Activated CD8-positive, alpha-beta memory T cell treated with anti-CD3 and anti-CD28 coated beads, Interleukin-2, amount 10 ng/mL, durations not matched to agents 7 days and 5 days (primary cell): ENCODE data around the gene XDH. TPM values are rescaled to one million over a fixed set of nuclear protein-coding genes. Genes with fewer than 3 reads are reported as not detected.

ENCODE experiments used
- ATAC-seq: fragments of 150-1000 bp; cut with Tn5 transposase; one replicate; pipeline ENCODE4 v1.10.0; 2021; ENCODE audit warnings: moderate library complexity
- CTCF ChIA-PET: fragments of 350-600 bp; sonication (Branson Sonifier 250); formaldehyde crosslinking; loops from one replicate; lab custom pipeline; 2021; ENCODE audit warnings: antibody characterized with exemption; lab: Charles Lee
- DNase-seq: peaks from one replicate; pipeline ENCODE4 v3.0.0-alpha.2; 2020
- H3K27ac Mint-ChIP-seq: one replicate; pipeline ENCODE4 v1.8.0; 2021; ENCODE audit warnings: mild to moderate bottlenecking, mixed read lengths
- H3K27me3 Mint-ChIP-seq: one replicate; pipeline ENCODE4 v1.8.0; 2021; ENCODE audit warnings: mixed read lengths
- H3K36me3 Mint-ChIP-seq: one replicate; pipeline ENCODE4 v1.8.0; 2021; ENCODE audit warnings: mild to moderate bottlenecking, mixed read lengths
- H3K4me1 Mint-ChIP-seq: one replicate; pipeline ENCODE4 v1.8.0; 2021; ENCODE audit warnings: mixed read lengths
- H3K4me3 Mint-ChIP-seq: one replicate; pipeline ENCODE4 v1.8.0; 2021; ENCODE audit warnings: mild to moderate bottlenecking, moderate library complexity, mixed read lengths
- H3K9me3 Mint-ChIP-seq: one replicate; pipeline ENCODE4 v1.8.0; 2022; ENCODE audit warnings: low read depth, mixed read lengths
- total RNA-seq, 2 experiments: library from RNA; stranded (reverse); gene quantifications; one replicate each; pipeline ENCODE4 v1.2.3, GENCODE V29; 2021

XDH gene
- total RNA-seq, 2 experiments from 2014 or later, result 0.41 TPM; not detected in 1

DNA sequence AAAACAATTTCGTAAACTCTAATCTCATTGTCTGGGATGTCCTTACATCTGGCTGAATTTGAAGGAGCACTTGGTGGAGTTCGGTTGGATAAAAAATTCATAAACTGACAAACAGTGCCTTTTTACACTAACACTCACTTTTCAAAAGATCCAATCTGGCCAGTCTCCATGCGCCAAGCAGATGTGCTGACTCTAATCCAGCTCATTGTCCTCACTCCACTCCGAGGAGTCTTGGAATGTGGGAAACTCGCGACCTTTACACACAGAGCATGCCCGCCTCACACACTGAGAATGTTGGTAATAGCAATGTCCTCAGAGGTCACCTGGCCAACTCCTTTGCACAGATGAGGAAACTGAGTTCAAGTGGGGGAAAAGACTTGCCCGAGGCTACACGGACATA, 66.8 kb downstream of the XDH start:
- Mint-ChIP-seq H3K4me1 (peaks cover 5% of the 10 kb centered on the region), H3K4me3 (no peak overlapping the region), H3K9me3 (no peaks in the 10 kb centered on the region), H3K36me3 (no peaks in the 10 kb centered on the region), H3K27ac (no peak overlapping the region), H3K27me3 (peaks cover 18% of the 10 kb centered on the region)
- CTCF ChIA-PET, result no interaction called here
- no peak for DNase-seq
- ATAC-seq, result no peak

DNA sequence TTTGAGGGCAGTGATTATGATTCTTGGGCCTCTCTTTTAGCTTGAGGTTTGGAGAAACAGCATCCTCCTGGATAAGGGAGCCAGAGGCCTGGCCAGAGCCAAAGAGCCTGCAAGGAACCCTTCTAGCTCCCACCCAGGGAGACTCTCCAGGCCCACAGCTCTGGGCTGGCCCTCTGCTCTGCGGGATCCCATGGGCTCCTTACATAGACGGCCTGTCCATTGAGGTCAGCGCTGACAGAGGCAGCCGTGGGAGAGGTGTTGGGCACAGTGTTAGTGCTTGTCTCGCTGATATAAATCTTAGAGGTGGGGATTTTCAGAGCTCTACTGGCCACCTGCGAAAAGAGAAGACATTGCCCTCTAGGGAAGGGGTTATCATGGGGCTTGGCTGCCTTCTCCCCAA, 67.2 kb downstream of the XDH start:
- CTCF ChIA-PET, result no interaction called here
- H3K36me3 Mint-ChIP-seq, result no peaks in the 10 kb centered on the region
- H3K27me3 Mint-ChIP-seq, result peaks cover 14% of the 10 kb centered on the region

DNA sequence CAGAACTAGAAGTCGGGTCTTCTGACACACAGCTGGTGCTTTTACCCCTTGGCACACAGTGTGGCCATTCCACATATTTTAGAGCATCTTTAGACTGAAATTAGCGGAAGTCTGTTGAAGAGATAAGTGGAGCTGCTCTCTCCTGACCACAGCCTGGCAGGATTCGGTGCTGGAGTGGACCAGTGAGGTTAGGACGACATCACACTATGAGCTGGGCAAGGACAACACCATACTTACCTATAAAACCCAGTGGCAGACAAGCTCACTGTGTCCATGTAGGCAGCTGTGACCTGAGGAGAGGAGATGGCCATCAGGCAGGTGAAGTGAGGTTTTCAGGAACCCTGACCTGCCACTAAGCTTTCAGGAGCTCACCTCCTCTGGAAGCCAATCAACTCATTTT, 70.1 kb downstream of the XDH start:
- Mint-ChIP-seq H3K4me1 (no peaks in the 10 kb centered on the region), H3K27me3 (no peaks in the 10 kb centered on the region), H3K4me3 (no peak overlapping the region), H3K9me3 (no peaks in the 10 kb centered on the region), H3K36me3 (no peaks in the 10 kb centered on the region), H3K27ac (no peak overlapping the region)
- CTCF ChIA-PET, result interaction anchor here (1.2 kb wide), 1 partner anchor 11 kb away, joined by 5 read pairs; no protein-coding TSS in a partner anchor
- DNase-seq, result no peak
- no peak for ATAC-seq

More for the DNA sequence above, 67.2 kb downstream of the XDH start:
- Mint-ChIP-seq H3K4me1 (peaks cover 3% of the 10 kb centered on the region), H3K9me3 (no peaks in the 10 kb centered on the region), H3K27ac (no peak overlapping the region), H3K4me3 (no peak overlapping the region)
- no peak for DNase-seq
- no peak for ATAC-seq

DNA sequence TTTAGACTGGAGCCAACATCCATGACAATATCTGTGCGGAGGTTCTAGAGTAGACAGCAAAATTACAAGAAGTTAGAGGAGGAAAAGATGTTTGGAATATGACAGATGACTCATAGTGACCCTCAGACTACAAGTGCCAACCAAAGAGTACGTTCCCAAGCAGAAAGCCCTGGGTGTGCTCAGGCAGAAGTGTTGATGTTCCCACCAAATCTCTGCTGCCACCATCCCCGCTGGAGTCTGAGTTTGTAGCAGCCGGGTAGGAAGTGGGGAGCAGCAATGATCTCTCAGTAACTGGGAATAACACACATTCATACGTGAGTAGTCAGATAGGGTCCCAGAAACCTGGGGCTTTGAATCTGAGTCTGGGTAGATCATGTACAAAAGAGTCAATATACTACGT, 73.2 kb downstream of the XDH start:
- Mint-ChIP-seq H3K27me3 (no peaks in the 10 kb centered on the region), H3K9me3 (no peaks in the 10 kb centered on the region), H3K27ac (no peak overlapping the region), H3K4me1 (no peaks in the 10 kb centered on the region), H3K36me3 (no peaks in the 10 kb centered on the region), H3K4me3 (no peak overlapping the region)
- DNase-seq (no peak), ATAC-seq (no peak)
- CTCF ChIA-PET, result no interaction called here

DNA sequence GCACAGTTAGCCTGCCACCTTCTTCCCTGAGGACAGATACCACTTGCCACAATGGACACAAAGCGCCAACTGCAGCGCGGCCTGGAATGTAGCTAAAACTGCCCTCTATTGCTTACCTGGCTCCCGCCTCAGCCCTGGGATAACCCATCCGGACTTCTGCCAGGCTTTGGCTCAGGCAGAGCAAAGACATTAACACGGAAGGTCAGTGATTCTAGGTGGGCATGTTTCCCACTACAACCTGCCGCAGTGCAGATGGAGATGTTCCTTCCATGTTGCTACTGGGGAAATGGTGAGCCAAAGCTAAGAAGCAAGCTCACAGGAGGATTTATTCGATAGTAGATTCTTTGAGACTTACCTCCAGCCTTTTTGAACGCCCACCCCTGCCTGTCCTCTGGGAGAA, 74.8 kb downstream of the XDH start:
- H3K9me3 Mint-ChIP-seq, result no peaks in the 10 kb centered on the region
- H3K4me1 Mint-ChIP-seq, result no peaks in the 10 kb centered on the region
- no peak overlapping the region for H3K4me3 Mint-ChIP-seq
- DNase-seq (no peak), ATAC-seq (no peak)
- H3K27ac Mint-ChIP-seq, result no peak overlapping the region
- CTCF ChIA-PET, result no interaction called here
- H3K27me3 Mint-ChIP-seq, result peaks cover 2% of the 10 kb centered on the region
- no peaks in the 10 kb centered on the region for H3K36me3 Mint-ChIP-seq

DNA sequence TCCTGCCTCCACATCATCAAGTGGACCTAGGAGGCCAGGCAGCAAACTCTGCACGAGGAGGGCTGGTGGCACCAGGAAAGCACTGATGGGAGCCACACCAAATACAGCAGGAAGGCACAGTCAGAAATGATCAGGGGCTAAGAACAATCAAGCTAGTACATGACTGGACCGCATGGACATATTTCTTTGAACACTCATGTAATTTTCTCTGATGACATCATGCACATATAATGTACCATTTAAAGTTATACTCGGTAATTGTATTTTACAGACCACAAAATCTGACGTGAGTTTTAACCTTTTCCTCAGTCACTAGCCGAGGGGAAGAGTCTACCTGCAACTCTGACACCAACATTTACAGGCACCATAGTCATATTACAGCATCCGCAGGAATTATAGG, 76.7 kb downstream of the XDH start:
- Mint-ChIP-seq H3K4me1 (no peaks in the 10 kb centered on the region), H3K36me3 (no peaks in the 10 kb centered on the region), H3K4me3 (no peak overlapping the region), H3K27me3 (peaks cover 9% of the 10 kb centered on the region), H3K27ac (no peak overlapping the region), H3K9me3 (no peaks in the 10 kb centered on the region)
- DNase-seq, result no peak
- no peak for ATAC-seq
- CTCF ChIA-PET, result interaction anchor here (1.2 kb wide), 1 partner anchor 626 kb away, joined by 3 read pairs; no protein-coding TSS in a partner anchor

DNA sequence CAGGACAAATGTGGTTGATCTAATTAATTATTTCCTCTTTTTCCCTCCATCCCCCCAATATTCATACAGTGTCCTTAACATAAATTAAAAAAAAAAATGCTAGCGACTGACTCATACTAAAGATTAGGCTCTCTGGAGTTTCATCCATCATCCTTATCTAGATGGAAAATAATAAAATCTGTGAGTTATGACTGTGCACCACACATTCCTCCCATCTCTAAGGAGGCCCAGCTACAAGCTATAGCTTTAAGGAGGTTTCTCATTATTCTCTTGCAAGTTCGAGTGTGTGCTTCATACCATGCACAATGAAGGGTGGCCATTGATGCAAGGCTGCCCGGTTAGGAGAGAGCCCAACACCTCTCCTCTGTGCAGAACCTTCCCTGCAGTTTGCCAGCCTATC, 77.3 kb downstream of the XDH start:
- Mint-ChIP-seq H3K36me3 (no peaks in the 10 kb centered on the region), H3K27me3 (peaks cover 9% of the 10 kb centered on the region), H3K4me1 (no peaks in the 10 kb centered on the region), H3K27ac (no peak overlapping the region), H3K9me3 (no peaks in the 10 kb centered on the region), H3K4me3 (no peak overlapping the region)
- ATAC-seq (no peak), DNase-seq (no peak)
- CTCF ChIA-PET, result interaction anchor here (1.2 kb wide), 1 partner anchor 626 kb away, joined by 3 read pairs; no protein-coding TSS in a partner anchor

DNA sequence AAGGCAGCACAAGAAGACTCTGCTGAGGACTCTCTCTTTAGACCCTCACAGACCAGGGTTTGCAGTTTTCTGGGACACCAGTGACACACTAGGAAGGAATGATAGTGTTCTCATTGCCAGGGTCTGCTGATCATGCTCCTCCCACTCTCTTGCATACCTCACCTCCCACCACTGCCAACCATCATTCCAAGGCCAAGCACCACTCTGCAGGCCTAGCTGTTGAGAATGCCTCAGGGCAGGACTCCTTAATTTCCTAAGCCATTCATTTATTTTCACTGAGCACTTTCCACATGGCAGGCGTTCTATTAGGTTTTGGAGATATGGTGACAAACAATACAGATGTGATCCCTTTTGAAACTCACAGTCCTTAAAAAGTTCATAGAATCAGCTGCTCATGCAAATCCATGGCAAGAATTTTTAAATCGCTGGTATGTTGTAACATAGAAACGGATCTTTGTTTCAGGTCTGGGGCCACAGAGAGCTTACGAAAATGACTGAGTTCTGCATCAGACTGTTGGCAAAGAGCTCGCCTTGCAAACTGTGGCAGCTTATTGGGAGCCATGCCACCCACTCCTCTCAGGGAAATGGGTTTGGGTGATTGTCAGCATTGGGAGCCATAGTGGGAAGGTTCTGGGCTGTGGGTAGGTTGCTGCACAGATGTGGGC, 78.5 kb downstream of the XDH start:
- Mint-ChIP-seq H3K4me3 (no peak overlapping the region), H3K9me3 (no peaks in the 10 kb centered on the region), H3K36me3 (no peaks in the 10 kb centered on the region), H3K27ac (no peak overlapping the region), H3K27me3 (peaks cover 9% of the 10 kb centered on the region), H3K4me1 (no peaks in the 10 kb centered on the region)
- CTCF ChIA-PET, result interaction anchor here (1.4 to 4.5 kb wide), 2 partner anchors 474 to 623 kb away, joined by 4 to 49 read pairs; no protein-coding TSS in a partner anchor
- DNase-seq (no peak), ATAC-seq (no peak)

DNA sequence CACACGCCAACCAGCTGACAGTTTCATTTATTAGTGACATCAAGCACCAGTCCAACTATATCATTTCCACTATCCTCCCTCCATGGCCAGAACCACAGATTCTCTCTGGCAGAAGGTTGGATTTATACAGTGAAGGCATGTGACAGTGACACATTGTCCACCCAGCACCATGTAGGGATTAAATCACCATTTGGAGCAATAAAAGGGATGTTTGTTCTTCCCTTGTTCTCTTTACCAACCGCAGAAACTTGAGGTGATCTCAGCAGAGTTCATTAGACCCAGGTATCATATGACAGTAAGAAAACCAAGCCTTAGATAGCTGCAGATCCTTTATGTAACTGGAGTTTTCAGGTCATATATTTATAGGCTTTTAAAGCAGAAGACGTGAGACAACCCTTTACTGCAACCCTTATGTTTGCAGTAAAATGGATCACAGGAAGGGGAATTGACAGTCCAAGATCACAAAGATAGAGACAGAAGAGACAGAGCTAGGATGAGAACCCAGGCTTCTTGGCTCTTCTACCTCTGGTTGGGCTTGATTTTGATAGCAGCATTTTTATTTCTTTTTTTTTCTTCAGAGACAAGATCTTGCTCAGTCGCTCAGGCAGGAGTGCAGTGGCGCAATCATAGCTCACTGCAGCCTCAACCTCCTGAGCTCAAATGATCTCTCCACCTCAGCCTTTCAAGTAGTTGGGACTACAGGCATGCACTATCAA, 80.1 kb downstream of the XDH start:
- DNase-seq, result no peak
- Mint-ChIP-seq H3K36me3 (no peaks in the 10 kb centered on the region), H3K9me3 (no peaks in the 10 kb centered on the region), H3K4me3 (no peak overlapping the region), H3K4me1 (no peaks in the 10 kb centered on the region), H3K27me3 (peaks cover 9% of the 10 kb centered on the region), H3K27ac (no peak overlapping the region)
- no peak for ATAC-seq
- CTCF ChIA-PET, result interaction anchor here (0.6 to 4.5 kb wide), 13 partner anchors 10 to 1170 kb away, joined by 3 to 49 read pairs (median 5); no protein-coding TSS in a partner anchor

DNA sequence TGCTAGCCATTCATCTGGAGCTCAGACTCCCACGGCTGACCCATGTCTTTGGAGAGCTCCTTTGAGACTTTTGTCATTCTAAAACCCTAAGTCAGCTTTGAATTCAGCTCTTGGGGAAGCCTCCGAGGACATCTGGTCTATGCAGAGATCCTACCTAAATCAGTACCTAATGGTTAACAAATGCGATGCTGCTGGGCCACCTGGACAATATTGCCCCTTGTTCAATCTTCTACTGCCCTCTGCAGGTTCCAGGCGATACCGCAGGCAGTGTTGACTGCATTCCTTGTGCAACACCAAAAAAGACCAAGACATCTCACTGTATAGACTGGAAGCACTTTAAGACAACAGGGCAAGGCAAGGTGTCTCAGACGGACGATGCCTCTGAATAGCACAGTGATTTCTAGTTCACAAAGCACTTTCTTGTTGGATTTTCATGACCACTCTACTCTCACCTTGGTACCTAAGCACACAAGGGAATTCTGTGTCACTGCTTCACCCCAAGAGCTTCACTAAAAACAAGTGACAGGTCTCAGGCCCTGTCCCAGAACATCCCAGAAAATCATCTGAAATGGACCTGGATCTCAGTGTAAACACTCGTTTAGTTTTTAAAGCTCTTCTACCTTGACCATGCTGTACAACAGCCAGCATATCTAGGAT, 80.9 kb downstream of the XDH start:
- CTCF ChIA-PET, result interaction anchor here (0.6 to 4.5 kb wide), 27 partner anchors 10 to 1169 kb away, joined by 3 to 49 read pairs (median 4); partner anchors contain the start of gene GALNT14
- H3K9me3 Mint-ChIP-seq, result no peaks in the 10 kb centered on the region
- ATAC-seq (peak; percentile 94), DNase-seq (peak; percentile 87)
- H3K27ac Mint-ChIP-seq, result no peak overlapping the region
- H3K4me1 Mint-ChIP-seq, result no peaks in the 10 kb centered on the region
- H3K4me3 Mint-ChIP-seq, result no peak overlapping the region
- no peaks in the 10 kb centered on the region for H3K36me3 Mint-ChIP-seq
- peaks cover 9% of the 10 kb centered on the region for H3K27me3 Mint-ChIP-seq

DNA sequence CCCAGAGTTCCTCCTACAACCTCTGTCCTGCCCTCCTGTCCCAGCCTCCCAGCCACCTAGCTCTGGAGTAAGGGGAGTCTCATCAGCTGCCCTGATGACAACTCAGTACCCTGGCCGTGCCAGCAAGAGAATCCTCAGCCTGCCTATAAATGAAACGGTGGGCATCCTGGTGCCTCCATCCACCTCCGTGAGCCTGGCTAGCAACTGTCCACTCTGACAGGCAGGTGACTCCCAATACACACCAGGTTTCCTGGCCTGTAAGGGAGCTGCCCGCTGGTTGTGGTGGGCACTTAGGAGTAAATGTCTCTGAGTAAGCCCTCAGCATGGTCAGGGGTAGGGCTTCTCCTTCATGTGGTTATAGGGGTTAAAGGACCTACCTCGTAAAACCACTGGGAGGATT, 81.5 kb downstream of the XDH start:
- no peaks in the 10 kb centered on the region for H3K9me3 Mint-ChIP-seq
- ATAC-seq, result no peak
- no peak for DNase-seq
- no peak overlapping the region for H3K27ac Mint-ChIP-seq
- H3K27me3 Mint-ChIP-seq, result peaks cover 9% of the 10 kb centered on the region
- CTCF ChIA-PET, result interaction anchor here (0.7 to 4.5 kb wide), 23 partner anchors 10 to 1168 kb away, joined by 3 to 49 read pairs (median 4); partner anchors contain the start of gene GALNT14
- H3K4me3 Mint-ChIP-seq, result no peak overlapping the region
- no peaks in the 10 kb centered on the region for H3K36me3 Mint-ChIP-seq
- no peaks in the 10 kb centered on the region for H3K4me1 Mint-ChIP-seq

DNA sequence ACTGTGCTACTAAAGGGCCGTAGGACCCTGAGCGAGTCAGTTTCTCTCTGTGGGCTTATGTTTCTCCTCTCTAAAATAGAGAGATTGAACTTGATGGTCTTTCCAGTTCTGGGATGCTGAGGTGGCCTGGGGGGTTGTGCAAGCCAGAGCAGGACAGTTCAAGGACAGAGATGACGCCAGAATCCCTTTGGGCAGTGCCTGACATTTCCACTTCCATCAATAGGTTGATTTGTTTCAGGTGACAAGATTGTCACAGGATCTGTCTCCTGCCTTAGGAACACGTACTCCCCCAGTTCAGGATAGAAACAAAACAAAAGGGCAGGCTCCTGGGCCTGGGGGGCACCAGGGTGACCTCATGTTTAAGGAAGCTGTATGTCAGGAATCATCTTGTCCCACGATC, 82.0 kb downstream of the XDH start:
- CTCF ChIA-PET, result interaction anchor here (0.9 to 4.5 kb wide), 11 partner anchors 9 to 1168 kb away, joined by 3 to 49 read pairs (median 6); no protein-coding TSS in a partner anchor
- ATAC-seq, result no peak
- Mint-ChIP-seq H3K36me3 (no peaks in the 10 kb centered on the region), H3K4me1 (no peaks in the 10 kb centered on the region), H3K27me3 (peaks cover 11% of the 10 kb centered on the region), H3K9me3 (no peaks in the 10 kb centered on the region), H3K4me3 (no peak overlapping the region), H3K27ac (peak overlapping the region; percentile 9)
- no peak for DNase-seq

DNA sequence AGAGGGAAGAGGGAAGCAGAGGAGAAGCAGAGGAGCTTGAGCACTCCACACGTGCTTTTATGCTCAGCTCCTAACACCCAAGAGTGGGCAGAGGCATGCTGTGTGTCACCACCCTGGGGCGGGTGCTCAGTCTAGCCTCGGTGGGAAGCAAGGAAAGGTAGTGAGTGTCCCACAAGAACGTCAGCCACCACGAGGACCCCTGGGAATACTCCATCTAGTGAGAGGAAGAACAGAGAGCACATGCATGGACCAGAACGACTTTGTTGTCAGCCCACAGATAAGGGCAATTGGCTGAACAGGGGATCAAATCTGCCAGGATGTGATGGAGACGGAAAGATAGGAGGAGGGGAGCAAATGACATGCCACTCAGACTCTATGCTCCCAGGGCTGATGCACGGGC, 83.4 kb downstream of the XDH start:
- H3K4me1 Mint-ChIP-seq, result peaks cover 2% of the 10 kb centered on the region
- CTCF ChIA-PET, result interaction anchor here (1.0 to 1.1 kb wide), 3 partner anchors 51 to 620 kb away, joined by 3 to 6 read pairs (median 4); no protein-coding TSS in a partner anchor
- no peaks in the 10 kb centered on the region for H3K9me3 Mint-ChIP-seq
- peaks cover 17% of the 10 kb centered on the region for H3K27me3 Mint-ChIP-seq
- H3K4me3 Mint-ChIP-seq, result no peak overlapping the region
- DNase-seq (no peak), ATAC-seq (no peak)
- no peak overlapping the region for H3K27ac Mint-ChIP-seq
- peaks cover 2% of the 10 kb centered on the region for H3K36me3 Mint-ChIP-seq
